ENCODE data around the gene TMEM131L.

The TMEM131L gene

GRCh38 chr4:153620352-153620751, 154.2 kb downstream of the TMEM131L start:
- TF ChIP-seq, protein P1, sequence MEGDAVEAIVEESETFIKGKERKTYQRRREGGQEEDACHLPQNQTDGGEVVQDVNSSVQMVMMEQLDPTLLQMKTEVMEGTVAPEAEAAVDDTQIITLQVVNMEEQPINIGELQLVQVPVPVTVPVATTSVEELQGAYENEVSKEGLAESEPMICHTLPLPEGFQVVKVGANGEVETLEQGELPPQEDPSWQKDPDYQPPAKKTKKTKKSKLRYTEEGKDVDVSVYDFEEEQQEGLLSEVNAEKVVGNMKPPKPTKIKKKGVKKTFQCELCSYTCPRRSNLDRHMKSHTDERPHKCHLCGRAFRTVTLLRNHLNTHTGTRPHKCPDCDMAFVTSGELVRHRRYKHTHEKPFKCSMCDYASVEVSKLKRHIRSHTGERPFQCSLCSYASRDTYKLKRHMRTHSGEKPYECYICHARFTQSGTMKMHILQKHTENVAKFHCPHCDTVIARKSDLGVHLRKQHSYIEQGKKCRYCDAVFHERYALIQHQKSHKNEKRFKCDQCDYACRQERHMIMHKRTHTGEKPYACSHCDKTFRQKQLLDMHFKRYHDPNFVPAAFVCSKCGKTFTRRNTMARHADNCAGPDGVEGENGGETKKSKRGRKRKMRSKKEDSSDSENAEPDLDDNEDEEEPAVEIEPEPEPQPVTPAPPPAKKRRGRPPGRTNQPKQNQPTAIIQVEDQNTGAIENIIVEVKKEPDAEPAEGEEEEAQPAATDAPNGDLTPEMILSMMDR (IDR thresholded peaks at IDR 0.05; ENCODE audit: insufficient read depth, low read length, missing control alignments): no peak
- peak; percentile 24 for DNase-seq (ENCODE audit: low read depth, low spot score)
- CTCF ChIA-PET: interaction anchor here (1.2 to 2.2 kb wide), 2 partner anchors 23 to 274 kb away, joined by 3 to 11 read pairs; no protein-coding TSS in a partner anchor
- POLR2A ChIA-PET: no interaction called here
- no peak overlapping the region for H3K4me3 ChIP-seq (ENCODE audit: low read depth, low read length)

DNA sequence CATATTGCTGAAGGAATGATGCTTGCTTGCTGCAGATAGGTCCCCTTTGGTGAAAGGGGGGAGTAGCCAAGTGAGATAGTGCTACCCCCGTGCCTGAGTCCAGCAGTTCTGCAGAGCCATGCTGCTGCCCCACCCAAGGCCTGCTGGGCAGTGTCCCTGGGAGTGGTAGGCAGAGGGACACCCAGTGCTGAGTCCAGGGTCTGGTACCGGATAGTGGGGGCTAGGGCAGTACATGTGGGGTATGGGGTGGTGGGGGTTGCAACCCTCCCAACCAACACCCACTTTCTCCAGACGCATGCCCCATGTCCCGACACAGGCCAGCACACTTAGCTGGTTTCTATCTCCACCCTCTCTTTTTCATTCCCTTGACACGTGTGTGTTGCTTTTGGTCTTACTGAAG, 155.9 kb downstream of the TMEM131L start:
- TF ChIP-seq, protein P1 (IDR thresholded peaks at IDR 0.05; ENCODE audit: insufficient read depth, low read length, missing control alignments): no peak
- DNase-seq (ENCODE audit: low read depth, low spot score): no peak
- CTCF ChIA-PET: interaction anchor here (2.2 kb wide), 1 partner anchor 21 kb away, joined by 11 read pairs; no protein-coding TSS in a partner anchor
- H3K4me3 ChIP-seq (ENCODE audit: low read depth, low read length): no peak overlapping the region
- POLR2A ChIA-PET: no interaction called here

GRCh38 chr4:153622778-153623240, 156.6 kb downstream of the TMEM131L start:
- POLR2A ChIA-PET: no interaction called here
- CTCF ChIA-PET: interaction anchor here (1.0 kb wide), 1 partner anchor 12 kb away, joined by 3 read pairs; no protein-coding TSS in a partner anchor
- no peak overlapping the region for H3K4me3 ChIP-seq (ENCODE audit: low read depth, low read length)
- DNase-seq (ENCODE audit: low read depth, low spot score): no peak
- TF ChIP-seq, protein P1 (IDR thresholded peaks at IDR 0.05; ENCODE audit: insufficient read depth, low read length, missing control alignments): no peak

GRCh38 chr4:153623491-153623890, 157.3 kb downstream of the TMEM131L start:
- CTCF ChIA-PET: interaction anchor here (1.0 kb wide), 1 partner anchor 11 kb away, joined by 3 read pairs; no protein-coding TSS in a partner anchor

DNA sequence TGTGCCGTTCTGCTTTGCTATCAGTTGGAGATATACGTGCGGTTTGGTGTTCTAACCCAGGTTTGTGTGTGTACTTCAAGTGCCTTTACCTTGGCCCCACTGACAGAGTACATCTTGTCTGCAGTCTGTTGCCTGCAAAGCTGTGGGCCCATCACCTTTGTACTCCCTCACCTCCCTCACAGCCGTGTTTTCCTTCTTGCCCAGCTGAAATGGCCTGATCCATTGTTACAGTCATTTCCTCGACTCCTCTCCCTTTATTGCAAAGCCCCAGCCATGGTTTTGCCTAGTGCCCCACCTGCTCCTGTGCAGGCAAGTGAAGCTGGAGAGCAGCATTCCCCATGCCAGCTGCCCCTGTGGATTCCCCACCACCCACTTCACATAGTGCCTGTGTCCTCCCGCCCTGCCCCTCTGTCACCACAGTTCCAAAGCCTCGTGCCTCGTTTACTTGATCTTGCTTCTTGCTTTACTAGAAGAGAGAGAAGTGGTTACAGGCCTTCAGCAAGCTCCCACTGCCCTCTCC, 162.7 kb downstream of the TMEM131L start:
- no peak for DNase-seq (ENCODE audit: low read depth, low spot score)
- TF ChIP-seq, protein P1 (IDR thresholded peaks at IDR 0.05; ENCODE audit: insufficient read depth, low read length, missing control alignments): no peak
- ChIA-PET CTCF (no interaction called here), POLR2A (no interaction called here)
- no peak overlapping the region for H3K4me3 ChIP-seq (ENCODE audit: low read depth, low read length)

More at GRCh38 chr4:153623491-153623890, 157.3 kb downstream of the TMEM131L start:
- TF ChIP-seq, protein P1 (IDR thresholded peaks at IDR 0.05; ENCODE audit: insufficient read depth, low read length, missing control alignments): no peak
- no peak for DNase-seq (ENCODE audit: low read depth, low spot score)
- POLR2A ChIA-PET: no interaction called here
- H3K4me3 ChIP-seq (ENCODE audit: low read depth, low read length): no peak overlapping the region

DNA sequence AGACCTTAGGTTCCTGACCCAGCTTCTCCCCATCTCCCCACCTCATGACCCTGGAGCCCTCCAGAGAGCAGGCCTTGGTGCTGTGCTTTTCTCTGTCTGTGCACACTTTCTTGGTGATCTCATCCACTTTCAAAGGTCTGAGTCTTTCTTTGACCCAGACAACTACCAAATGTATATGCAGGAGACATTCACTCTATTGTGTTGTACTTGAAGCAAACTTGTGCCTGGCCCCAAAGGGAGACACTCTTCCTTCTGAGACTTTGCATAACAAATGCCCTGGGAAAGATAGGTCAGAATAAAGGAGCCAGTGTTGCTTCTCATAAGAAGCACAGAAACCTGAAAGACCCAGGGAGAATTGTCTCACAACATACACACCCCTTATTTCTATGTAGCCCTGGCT, 163.6 kb downstream of the TMEM131L start:
- POLR2A ChIA-PET: no interaction called here
- DNase-seq (ENCODE audit: low read depth, low spot score): no peak
- CTCF ChIA-PET: interaction anchor here (1.0 kb wide), 1 partner anchor 286 kb away, joined by 3 read pairs; no protein-coding TSS in a partner anchor
- TF ChIP-seq, protein P1 (IDR thresholded peaks at IDR 0.05; ENCODE audit: insufficient read depth, low read length, missing control alignments): no peak
- H3K4me3 ChIP-seq (ENCODE audit: low read depth, low read length): no peak overlapping the region

All from AG04449 (cell line).